ENCODE results near the gene PATE3.

The PATE3 gene

DNA sequence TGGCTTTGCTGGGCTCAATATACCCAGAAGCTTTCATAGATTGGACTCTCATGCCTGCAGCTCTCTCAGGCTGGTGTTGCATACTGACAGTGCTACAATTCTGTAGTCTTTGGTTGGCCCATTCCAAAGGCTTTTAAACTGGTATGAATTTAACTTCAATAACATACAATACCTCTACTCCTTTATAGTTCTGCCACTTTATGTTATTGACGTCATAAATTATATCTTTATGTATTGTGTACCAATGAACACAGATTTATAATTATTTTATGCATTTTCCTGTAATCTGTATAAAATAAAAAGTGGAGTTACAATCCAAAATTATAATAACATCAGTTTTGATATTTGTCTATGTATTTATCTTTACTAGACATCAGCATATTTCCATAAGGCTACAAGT lies 25.5 kb upstream of the PATE3 start:
- Histone ChIP-seq H3K9ac (ENCODE audit: low read length) (no peak overlapping the region), H3K4me2 (ENCODE audit: low read length) (no peak overlapping the region), H3K79me2 (ENCODE audit: insufficient read depth, low read length) (no peaks in the 10 kb centered on the region), H3K27me3 (ENCODE audit: insufficient read depth, low read length) (no peaks in the 10 kb centered on the region), H3K4me3 (ENCODE audit: low read depth, low read length, poor library complexity, severe bottlenecking) (no peak overlapping the region), H3K9me3 (ENCODE audit: low read length) (no peaks in the 10 kb centered on the region), H4K20me1 (ENCODE audit: insufficient read depth, low read length) (no peaks in the 10 kb centered on the region), H3F3A (ENCODE audit: insufficient read depth, low read length) (no peaks in the 10 kb centered on the region), H2AFZ (ENCODE audit: low read length) (no peak overlapping the region), H3K9me2 (ENCODE audit: low read depth, low read length) (no peaks in the 10 kb centered on the region), H3K36me3 (ENCODE audit: insufficient read depth, low read length) (no peaks in the 10 kb centered on the region), H3K4me1 (ENCODE audit: insufficient read depth, low read length, severe bottlenecking) (no peaks in the 10 kb centered on the region), H3K27ac (ENCODE audit: low read depth, low read length, poor library complexity, severe bottlenecking) (no peak overlapping the region)
- TF ChIP-seq, protein P1, sequence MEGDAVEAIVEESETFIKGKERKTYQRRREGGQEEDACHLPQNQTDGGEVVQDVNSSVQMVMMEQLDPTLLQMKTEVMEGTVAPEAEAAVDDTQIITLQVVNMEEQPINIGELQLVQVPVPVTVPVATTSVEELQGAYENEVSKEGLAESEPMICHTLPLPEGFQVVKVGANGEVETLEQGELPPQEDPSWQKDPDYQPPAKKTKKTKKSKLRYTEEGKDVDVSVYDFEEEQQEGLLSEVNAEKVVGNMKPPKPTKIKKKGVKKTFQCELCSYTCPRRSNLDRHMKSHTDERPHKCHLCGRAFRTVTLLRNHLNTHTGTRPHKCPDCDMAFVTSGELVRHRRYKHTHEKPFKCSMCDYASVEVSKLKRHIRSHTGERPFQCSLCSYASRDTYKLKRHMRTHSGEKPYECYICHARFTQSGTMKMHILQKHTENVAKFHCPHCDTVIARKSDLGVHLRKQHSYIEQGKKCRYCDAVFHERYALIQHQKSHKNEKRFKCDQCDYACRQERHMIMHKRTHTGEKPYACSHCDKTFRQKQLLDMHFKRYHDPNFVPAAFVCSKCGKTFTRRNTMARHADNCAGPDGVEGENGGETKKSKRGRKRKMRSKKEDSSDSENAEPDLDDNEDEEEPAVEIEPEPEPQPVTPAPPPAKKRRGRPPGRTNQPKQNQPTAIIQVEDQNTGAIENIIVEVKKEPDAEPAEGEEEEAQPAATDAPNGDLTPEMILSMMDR (IDR thresholded peaks at IDR 0.05; ENCODE audit: low read length) = no peak
- TF ChIP-seq EZH2 (IDR thresholded peaks at IDR 0.05; ENCODE audit: borderline replicate concordance, low read length) = no peak

GRCh38 chr11:125763483-125763882 lies 24.4 kb upstream of the PATE3 start:
- no peak overlapping the region for H3K4me3 ChIP-seq (ENCODE audit: low read depth, low read length, poor library complexity, severe bottlenecking)
- H3K27me3 ChIP-seq (ENCODE audit: insufficient read depth, low read length) = no peaks in the 10 kb centered on the region
- H3K4me2 ChIP-seq (ENCODE audit: low read length) = no peak overlapping the region
- H3K79me2 ChIP-seq (ENCODE audit: insufficient read depth, low read length) = no peaks in the 10 kb centered on the region
- no peaks in the 10 kb centered on the region for H3K4me1 ChIP-seq (ENCODE audit: insufficient read depth, low read length, severe bottlenecking)
- no peaks in the 10 kb centered on the region for H4K20me1 ChIP-seq (ENCODE audit: insufficient read depth, low read length)
- H2AFZ ChIP-seq (ENCODE audit: low read length) = no peak overlapping the region
- TF ChIP-seq, protein P1 (IDR thresholded peaks at IDR 0.05; ENCODE audit: low read length) = no peak
- TF ChIP-seq EZH2 (IDR thresholded peaks at IDR 0.05; ENCODE audit: borderline replicate concordance, low read length) = no peak
- no peak overlapping the region for H3K9ac ChIP-seq (ENCODE audit: low read length)
- no peaks in the 10 kb centered on the region for H3F3A ChIP-seq (ENCODE audit: insufficient read depth, low read length)
- no peaks in the 10 kb centered on the region for H3K36me3 ChIP-seq (ENCODE audit: insufficient read depth, low read length)
- no peaks in the 10 kb centered on the region for H3K9me3 ChIP-seq (ENCODE audit: low read length)
- no peaks in the 10 kb centered on the region for H3K9me2 ChIP-seq (ENCODE audit: low read depth, low read length)
- H3K27ac ChIP-seq (ENCODE audit: low read depth, low read length, poor library complexity, severe bottlenecking) = no peak overlapping the region

DNA sequence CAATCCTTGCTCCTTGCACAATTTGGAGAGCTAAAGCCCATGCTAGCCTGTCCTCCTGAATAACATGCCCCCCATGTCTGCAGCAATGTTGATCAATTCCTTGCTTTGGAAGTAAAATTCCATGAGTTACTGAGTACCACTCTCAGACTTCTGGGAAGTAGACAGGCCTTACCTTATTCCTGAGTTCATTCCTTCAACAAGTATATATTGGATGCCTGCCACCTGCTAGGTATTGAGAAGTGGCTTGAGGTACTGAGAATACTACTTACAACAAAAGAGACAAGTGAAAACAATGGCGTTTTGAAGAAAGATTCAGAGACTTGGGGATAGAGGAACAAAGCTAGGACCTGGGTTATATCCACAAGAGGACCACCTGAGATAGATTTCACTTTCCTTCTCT lies 21.7 kb upstream of the PATE3 start:
- Histone ChIP-seq H3K27me3 (ENCODE audit: insufficient read depth, low read length) (no peaks in the 10 kb centered on the region; the same call in 1 of the 2 replicates), H3K36me3 (ENCODE audit: insufficient read depth, low read length) (no peaks in the 10 kb centered on the region), H4K20me1 (ENCODE audit: insufficient read depth, low read length) (no peaks in the 10 kb centered on the region), H3K9me2 (ENCODE audit: low read depth, low read length) (no peaks in the 10 kb centered on the region), H2AFZ (ENCODE audit: low read length) (no peak overlapping the region), H3K9ac (ENCODE audit: low read length) (no peak overlapping the region), H3K9me3 (ENCODE audit: low read length) (no peaks in the 10 kb centered on the region), H3K27ac (ENCODE audit: low read depth, low read length, poor library complexity, severe bottlenecking) (no peak overlapping the region), H3K4me3 (ENCODE audit: low read depth, low read length, poor library complexity, severe bottlenecking) (no peak overlapping the region), H3K4me1 (ENCODE audit: insufficient read depth, low read length, severe bottlenecking) (no peaks in the 10 kb centered on the region), H3K4me2 (ENCODE audit: low read length) (no peak overlapping the region), H3F3A (ENCODE audit: insufficient read depth, low read length) (no peaks in the 10 kb centered on the region), H3K79me2 (ENCODE audit: insufficient read depth, low read length) (no peaks in the 10 kb centered on the region)
- TF ChIP-seq, protein P1 (IDR thresholded peaks at IDR 0.05; ENCODE audit: low read length) = no peak
- no peak for TF ChIP-seq EZH2 (IDR thresholded peaks at IDR 0.05; ENCODE audit: borderline replicate concordance, low read length)
